ENCODE results near the gene EPS15.
"Not testable (repeated sequence)": the region's sequence is repeated elsewhere in the genome, so short reads cannot be mapped to it uniquely, and the experiment has no call there.

GRCh38 chr1:51437391-51437790 is 81.7 kb downstream of the EPS15 start:
- not testable (repeated sequence) for TF ChIP-seq CTCF, POLR2A (IDR thresholded peaks at IDR 0.05)

Measured in lower leg skin (tissue), 3 donors.